K562 (cell line): ENCODE results near the gene RET. TPM values are rescaled to one million over a fixed set of nuclear protein-coding genes. Genes with fewer than 3 reads are reported as not detected.

ENCODE experiments used
- ATAC-seq: fragments of 200-7000 bp; cut with Tn5 transposase; 3 replicates; pipeline ENCODE4 v1.9.1; 2020; ENCODE audit warnings: moderate library complexity
- BruUV-seq: library from RNA; stranded (reverse); fragments of 400-500 nt; replicated peaks from 2 replicates; lab custom pipeline; 2021; lab: Mats Ljungman, UMichigan
- CTCF ChIA-PET: fragments of 300-600 bp; formaldehyde crosslinking; extraction: SDS; loops from one replicate; lab custom pipeline; 2021; ENCODE audit warnings: low intra/inter-chr PET ratio; lab: Yijun Ruan, JAX
- POLR2A ChIA-PET: fragments of 300-600, 350-650 bp; sonication (Branson Sonifier 250); formaldehyde crosslinking; extraction: SDS; loops from one replicate; lab custom pipeline; 2021; ENCODE audit warnings: antibody characterized with exemption, inconsistent platforms; lab: Yijun Ruan, JAX
- DNase-seq, 4 experiments: peaks; one replicate each; pipeline versions ENCODE4 v3.0.0 to v3.0.0-alpha.2; 2011 to 2018; ENCODE audit warnings: low spot score in 3 of 4, mixed read lengths in 3 of 4; ENCODE audit errors: extremely low read depth in 1 of 4
- FAIRE-seq: peaks from 2 replicates; lab custom pipeline; 2011; peaks lifted over from hg19 to GRCh38; lab: Jason Lieb, UNC
- H2AFZ ChIP-seq: 2 replicates; pipeline ENCODE4 v1.6.0; 2011; ENCODE audit warnings: low read depth, low read length, control low read depth, inconsistent platforms
- H3K27ac ChIP-seq: fragments of 200-600 bp; 3 replicates; pipeline ENCODE4 v1.8.0; 2011; ENCODE audit warnings: low read depth, mild to moderate bottlenecking, control low read depth, inconsistent platforms, low read length, moderate library complexity, mixed read lengths; ENCODE audit errors: extremely low read depth
- H3K27me3 ChIP-seq, 2 experiments: fragments of 300-600 bp in 1 of 2; 2 replicates in 1 of 2; 3 replicates in 1 of 2; pipeline versions ENCODE4 v1.6.0 to v1.8.0; 2011; ENCODE audit warnings: inconsistent platforms in 2 of 2, low read length in 2 of 2, mild to moderate bottlenecking in 1 of 2, mixed read lengths in 1 of 2, moderate library complexity in 1 of 2; ENCODE audit not compliant: control insufficient read depth in 2 of 2, insufficient read depth in 2 of 2
- H3K36me3 ChIP-seq: fragments of 300-600 bp; 3 replicates; pipeline ENCODE4 v1.8.0; 2011; ENCODE audit warnings: mild to moderate bottlenecking, low read length, inconsistent platforms; ENCODE audit not compliant: control insufficient read depth, insufficient read depth
- H3K4me1 ChIP-seq, 2 experiments: fragments of 200-600 bp in 1 of 2; replicated peaks in 1 of 2; 2 replicates in 1 of 2; 3 replicates in 1 of 2; pipeline versions ENCODE4 v1.5.1 to v1.8.0; 2011; ENCODE audit warnings: inconsistent platforms in 2 of 2, low read length in 2 of 2, mild to moderate bottlenecking in 1 of 2, mixed read lengths in 1 of 2, moderate library complexity in 1 of 2; ENCODE audit not compliant: control insufficient read depth in 2 of 2, insufficient read depth in 2 of 2
- H3K4me2 ChIP-seq: 2 replicates; pipeline ENCODE4 v1.6.1; 2011; ENCODE audit warnings: low read length, control low read depth, inconsistent platforms, mixed read lengths; ENCODE audit not compliant: insufficient read depth
- H3K4me3 ChIP-seq: fragments of 200-600 bp; sonication (generic), shearing (Covaris generic); 2 replicates; pipeline ENCODE4 v1.5.1; 2016; ENCODE audit warnings: control low read depth, inconsistent platforms
- H3K79me2 ChIP-seq: fragments of 200-600 bp; 3 replicates; pipeline ENCODE4 v1.8.0; 2011; ENCODE audit warnings: low read length, inconsistent platforms; ENCODE audit not compliant: control insufficient read depth, insufficient read depth
- H3K9ac ChIP-seq, 2 experiments: 2 replicates each; pipeline versions ENCODE4 v1.6.0 to v1.6.1; 2011; ENCODE audit warnings: low read depth in 2 of 2, low read length in 2 of 2, control low read depth in 1 of 2, inconsistent platforms in 1 of 2, mild to moderate bottlenecking in 1 of 2, mixed read lengths in 1 of 2; ENCODE audit not compliant: insufficient read depth in 1 of 2
- H3K9me1 ChIP-seq: one replicate; pipeline ENCODE4 v1.6.0; 2011; ENCODE audit warnings: inconsistent platforms, mild to moderate bottlenecking, low read length, moderate library complexity; ENCODE audit not compliant: control insufficient read depth, insufficient read depth
- H3K9me3 ChIP-seq: replicated peaks from 2 replicates; pipeline ENCODE4 v1.5.1; 2011; ENCODE audit warnings: low read depth, low read length, inconsistent platforms; ENCODE audit not compliant: control insufficient read depth, insufficient read depth
- H4K20me1 ChIP-seq: replicated peaks from 2 replicates; pipeline ENCODE4 v1.6.1; 2011; ENCODE audit warnings: low read length, inconsistent platforms, mixed read lengths; ENCODE audit not compliant: control insufficient read depth, insufficient read depth
- ARHGAP35 ChIP-seq: fragments of 450-650 bp; IDR thresholded peaks from 2 replicates; pipeline ENCODE4 v1.6.1; 2018; ENCODE audit not compliant: partially characterized antibody
- GABPB1 ChIP-seq: sonication (generic); formaldehyde crosslinking; IDR thresholded peaks from 2 replicates; pipeline ENCODE4 v1.8.0; 2022; ENCODE audit warnings: mild to moderate bottlenecking, missing genetic modification reagents
- MAFG ChIP-seq: fragments of 450-650 bp; conservative IDR thresholded peaks from 2 replicates; pipeline ENCODE4 v1.6.1; 2016; ENCODE audit warnings: missing genetic modification characterization, missing compliant biosample characterization
- NCOA2 ChIP-seq, 2 experiments: fragments of 450-650 bp; IDR thresholded peaks; 2 replicates each; pipeline ENCODE4 v1.6.1; 2018; ENCODE audit warnings: mild to moderate bottlenecking in 2 of 2, moderate library complexity in 1 of 2; ENCODE audit not compliant: partially characterized antibody in 2 of 2
- PCBP1 ChIP-seq: fragments of 200-400 bp; formaldehyde crosslinking; IDR thresholded peaks from 2 replicates; pipeline ENCODE4 v1.6.1; 2018; ENCODE audit warnings: mild to moderate bottlenecking, low read depth, low read length; ENCODE audit not compliant: poor library complexity, severe bottlenecking
- RBM34 ChIP-seq: fragments of 200-400 bp; formaldehyde crosslinking; IDR thresholded peaks from 2 replicates; pipeline ENCODE4 v1.6.1; 2018; ENCODE audit warnings: low read length, borderline replicate concordance; ENCODE audit not compliant: insufficient read depth
- RHOXF2B ChIP-seq: fragments of 250-450 bp; sonication (Bioruptor Pico); conservative IDR thresholded peaks from 2 replicates; pipeline ENCODE4 v1.5.1; 2021
- SMC3 ChIP-seq: conservative IDR thresholded peaks from 2 replicates; pipeline ENCODE4 v1.6.1; 2011; ENCODE audit warnings: low read depth, low read length, improper control_type of control experiment; ENCODE audit not compliant: insufficient read depth
- SRSF3 ChIP-seq: fragments of 200-400 bp; formaldehyde crosslinking; IDR thresholded peaks from 2 replicates; pipeline ENCODE4 v1.6.1; 2016; ENCODE audit warnings: mild to moderate bottlenecking, low read length, moderate library complexity; ENCODE audit not compliant: insufficient read depth
- TRIM24 ChIP-seq, 2 experiments: fragments of 450-650 bp; IDR thresholded peaks; 2 replicates each; pipeline ENCODE4 v1.6.1; 2016
- ZNF175 ChIP-seq: fragments of 200-800 bp; sonication (Bioruptor generic); IDR thresholded peaks from 2 replicates; pipeline ENCODE4 v1.6.1; 2016; ENCODE audit warnings: low read depth, mild to moderate bottlenecking, missing genetic modification characterization, missing compliant biosample characterization
- ZNF232 ChIP-seq: sonication (generic); formaldehyde crosslinking; IDR thresholded peaks from 2 replicates; pipeline ENCODE4 v1.8.0; 2022; ENCODE audit warnings: mild to moderate bottlenecking, missing genetic modification reagents
- ZNF561 ChIP-seq: fragments of 450-650 bp; formaldehyde crosslinking; conservative IDR thresholded peaks from 2 replicates; pipeline ENCODE4 v1.4.0; 2020; ENCODE audit warnings: mild to moderate bottlenecking, moderate library complexity
- ZNF766 ChIP-seq: fragments of 200-800 bp; sonication (Bioruptor generic); conservative IDR thresholded peaks from 2 replicates; pipeline ENCODE4 v1.6.1; 2016; ENCODE audit warnings: missing genetic modification characterization, missing compliant biosample characterization
- WGBS: fragments of 100-300 bp; shearing (Covaris generic); methylation state at CpG from one replicate; pipeline ENCODE4 v1.1.6; 2016; ENCODE audit warnings: low coverage, mixed read lengths; ENCODE audit not compliant: insufficient coverage; ENCODE audit errors: missing lambda C conversion rate; 5-methylcytosine and 5-hydroxymethylcytosine counted together
- in situ Hi-C: fragments of 300-500 bp; cut with MboI; formaldehyde crosslinking; loops from 4 replicates; pipeline ENCODE4 v1.15.0; 2018; ENCODE audit warnings: inconsistent platforms, mixed read lengths
- intact Hi-C: fragments of 100-400 bp; cut with micrococcal nuclease; formaldehyde crosslinking; loops from 2 replicates; pipeline ENCODE4 v1.14.2; 2022
- polyA plus RNA-seq, 8 experiments: library from polyadenylated mRNA; depleted of rRNA in 4 of 8; stranded (reverse) in 5 of 8; unstranded in 3 of 8; fragments of >200 nt; fragmentation: Nextera tagmentation in 2 of 8; fragmentation: Illumina TruSeq in 1 of 8; extraction: Ambion mirVana in 2 of 8; extraction: Trizol in 1 of 8; gene quantifications; 2 replicates each; pipeline versions ENCODE4 v1.2.1 to v1.2.3, GENCODE V29; 2011 to 2014; ENCODE audit warnings: inconsistent platforms in 1 of 8, missing spikeins in 1 of 8
- total RNA-seq, 7 experiments: library from RNA; depleted of rRNA in 6 of 7; stranded (reverse); fragments of >200 nt in 6 of 7; fragmentation: Illumina TruSeq in 2 of 7; extraction: Trizol in 2 of 7; gene quantifications; 2 replicates each; pipeline versions ENCODE4 v1.2.1 to v1.2.3, GENCODE V29; 2011 to 2021; ENCODE audit warnings: low replicate concordance in 1 of 7
- TF ChIP-seq, protein P1 (sequence below): sonication (generic); formaldehyde crosslinking; IDR thresholded peaks from 2 replicates; pipeline ENCODE4 v1.8.0; 2023; ENCODE audit warnings: missing genetic modification reagents, mild to moderate bottlenecking, borderline replicate concordance
- TF ChIP-seq, protein P2 (sequence below): fragments of 450-650 bp; IDR thresholded peaks from 2 replicates; pipeline ENCODE4 v1.6.1; 2016; ENCODE audit warnings: borderline replicate concordance

Gene RET
- total and polyA plus RNA-seq, 9 of the 15 experiments (the other 6 are each of a cell fraction or from before 2014, with no cell fraction given) = 0.04 to 0.05 TPM; not detected in 7

DNA sequence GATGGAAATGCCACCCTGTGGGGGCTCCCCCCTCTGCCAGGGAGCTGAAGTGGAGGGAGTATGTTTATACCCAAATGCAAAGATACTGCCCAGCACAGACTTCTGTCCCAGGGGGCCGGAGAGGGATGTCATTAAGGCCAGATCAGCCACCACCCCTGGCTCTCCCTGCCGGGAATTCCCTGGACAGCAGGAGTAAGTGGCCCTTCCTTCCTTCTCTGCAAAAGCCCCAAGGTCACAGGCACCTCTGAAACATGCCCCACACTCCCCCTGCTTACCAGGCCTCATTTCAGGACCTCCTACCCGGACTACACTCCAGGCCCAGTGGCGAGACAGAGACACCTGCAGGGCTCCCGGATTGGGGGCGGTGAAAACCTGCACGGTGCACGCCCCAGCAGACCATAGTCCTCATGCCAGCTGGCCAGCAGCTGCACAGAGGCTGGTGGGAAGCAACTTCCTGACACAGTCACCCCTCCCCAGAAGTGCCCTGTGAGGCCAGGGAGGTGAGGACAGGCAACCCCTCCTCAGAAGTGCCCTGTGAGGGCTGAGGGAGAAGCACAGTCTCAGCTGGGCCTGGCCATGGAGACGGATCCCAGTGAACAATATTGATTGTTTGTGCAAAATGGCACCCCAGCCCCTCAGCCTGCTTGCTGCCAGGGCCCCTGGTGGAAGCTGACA lies 33.0 kb upstream of the RET start:
- Histone ChIP-seq H2AFZ (no peak overlapping the region), H3K9ac (no peak overlapping the region; a peak in 1 of 4 replicates), H4K20me1 (no peaks in the 10 kb centered on the region), H3K36me3 (no peaks in the 10 kb centered on the region), H3K9me3 (no peaks in the 10 kb centered on the region), H3K79me2 (no peaks in the 10 kb centered on the region), H3K4me2 (no peak overlapping the region), H3K4me1 (peaks cover 0 to 4% of the 10 kb centered on the region in 2 experiments; a peak in 2 of 5 replicates), H3K9me1 (peaks cover 2% of the 10 kb centered on the region), H3K4me3 (no peak overlapping the region), H3K27me3 (peaks cover 0 to 26% of the 10 kb centered on the region in 2 experiments; a peak in 2 of 5 replicates), H3K27ac (no peak overlapping the region)
- no peak for ATAC-seq
- in situ Hi-C loops (no loop called here), intact Hi-C loops (no loop called here)
- no TSS peak for BruUV-seq
- no peak for FAIRE-seq
- CTCF ChIA-PET = no interaction called here
- DNase-seq = no peak
- 0% methylated on average over 9 of the region's 9 CpGs for WGBS
- POLR2A ChIA-PET = no interaction called here
- TF ChIP-seq NCOA2 (IDR thresholded peaks at IDR 0.05; ENCODE audit: partially characterized antibody in 2 of 2) (no peak), ZNF766 (CRISPR knock-in tag) (no peak), MAFG (tag) (no peak), RHOXF2B (CRISPR knock-in tag) (no peak), GABPB1 (CRISPR knock-in tag) (no peak), TRIM24 (IDR thresholded peaks at IDR 0.05) (no peak), ZNF561 (CRISPR knock-in tag) (no peak), PCBP1 (no peak), SMC3 (no peak), ZNF232 (CRISPR knock-in tag) (no peak), ZNF175 (CRISPR knock-in tag) (no peak), RBM34 (no peak), SRSF3 (no peak), ARHGAP35 (no peak)
- TF ChIP-seq, protein P1, sequence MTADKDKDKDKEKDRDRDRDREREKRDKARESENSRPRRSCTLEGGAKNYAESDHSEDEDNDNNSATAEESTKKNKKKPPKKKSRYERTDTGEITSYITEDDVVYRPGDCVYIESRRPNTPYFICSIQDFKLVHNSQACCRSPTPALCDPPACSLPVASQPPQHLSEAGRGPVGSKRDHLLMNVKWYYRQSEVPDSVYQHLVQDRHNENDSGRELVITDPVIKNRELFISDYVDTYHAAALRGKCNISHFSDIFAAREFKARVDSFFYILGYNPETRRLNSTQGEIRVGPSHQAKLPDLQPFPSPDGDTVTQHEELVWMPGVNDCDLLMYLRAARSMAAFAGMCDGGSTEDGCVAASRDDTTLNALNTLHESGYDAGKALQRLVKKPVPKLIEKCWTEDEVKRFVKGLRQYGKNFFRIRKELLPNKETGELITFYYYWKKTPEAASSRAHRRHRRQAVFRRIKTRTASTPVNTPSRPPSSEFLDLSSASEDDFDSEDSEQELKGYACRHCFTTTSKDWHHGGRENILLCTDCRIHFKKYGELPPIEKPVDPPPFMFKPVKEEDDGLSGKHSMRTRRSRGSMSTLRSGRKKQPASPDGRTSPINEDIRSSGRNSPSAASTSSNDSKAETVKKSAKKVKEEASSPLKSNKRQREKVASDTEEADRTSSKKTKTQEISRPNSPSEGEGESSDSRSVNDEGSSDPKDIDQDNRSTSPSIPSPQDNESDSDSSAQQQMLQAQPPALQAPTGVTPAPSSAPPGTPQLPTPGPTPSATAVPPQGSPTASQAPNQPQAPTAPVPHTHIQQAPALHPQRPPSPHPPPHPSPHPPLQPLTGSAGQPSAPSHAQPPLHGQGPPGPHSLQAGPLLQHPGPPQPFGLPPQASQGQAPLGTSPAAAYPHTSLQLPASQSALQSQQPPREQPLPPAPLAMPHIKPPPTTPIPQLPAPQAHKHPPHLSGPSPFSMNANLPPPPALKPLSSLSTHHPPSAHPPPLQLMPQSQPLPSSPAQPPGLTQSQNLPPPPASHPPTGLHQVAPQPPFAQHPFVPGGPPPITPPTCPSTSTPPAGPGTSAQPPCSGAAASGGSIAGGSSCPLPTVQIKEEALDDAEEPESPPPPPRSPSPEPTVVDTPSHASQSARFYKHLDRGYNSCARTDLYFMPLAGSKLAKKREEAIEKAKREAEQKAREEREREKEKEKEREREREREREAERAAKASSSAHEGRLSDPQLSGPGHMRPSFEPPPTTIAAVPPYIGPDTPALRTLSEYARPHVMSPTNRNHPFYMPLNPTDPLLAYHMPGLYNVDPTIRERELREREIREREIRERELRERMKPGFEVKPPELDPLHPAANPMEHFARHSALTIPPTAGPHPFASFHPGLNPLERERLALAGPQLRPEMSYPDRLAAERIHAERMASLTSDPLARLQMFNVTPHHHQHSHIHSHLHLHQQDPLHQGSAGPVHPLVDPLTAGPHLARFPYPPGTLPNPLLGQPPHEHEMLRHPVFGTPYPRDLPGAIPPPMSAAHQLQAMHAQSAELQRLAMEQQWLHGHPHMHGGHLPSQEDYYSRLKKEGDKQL (CRISPR knock-in tag) = no peak
- TF ChIP-seq, protein P2, sequence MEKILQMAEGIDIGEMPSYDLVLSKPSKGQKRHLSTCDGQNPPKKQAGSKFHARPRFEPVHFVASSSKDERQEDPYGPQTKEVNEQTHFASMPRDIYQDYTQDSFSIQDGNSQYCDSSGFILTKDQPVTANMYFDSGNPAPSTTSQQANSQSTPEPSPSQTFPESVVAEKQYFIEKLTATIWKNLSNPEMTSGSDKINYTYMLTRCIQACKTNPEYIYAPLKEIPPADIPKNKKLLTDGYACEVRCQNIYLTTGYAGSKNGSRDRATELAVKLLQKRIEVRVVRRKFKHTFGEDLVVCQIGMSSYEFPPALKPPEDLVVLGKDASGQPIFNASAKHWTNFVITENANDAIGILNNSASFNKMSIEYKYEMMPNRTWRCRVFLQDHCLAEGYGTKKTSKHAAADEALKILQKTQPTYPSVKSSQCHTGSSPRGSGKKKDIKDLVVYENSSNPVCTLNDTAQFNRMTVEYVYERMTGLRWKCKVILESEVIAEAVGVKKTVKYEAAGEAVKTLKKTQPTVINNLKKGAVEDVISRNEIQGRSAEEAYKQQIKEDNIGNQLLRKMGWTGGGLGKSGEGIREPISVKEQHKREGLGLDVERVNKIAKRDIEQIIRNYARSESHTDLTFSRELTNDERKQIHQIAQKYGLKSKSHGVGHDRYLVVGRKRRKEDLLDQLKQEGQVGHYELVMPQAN = no peak
